Trophoblast cell (in vitro differentiated cells and primary cell): ENCODE results near the gene MC5R. TPM values are rescaled to one million over a fixed set of nuclear protein-coding genes. Genes with fewer than 3 reads are reported as not detected.

Experiments used
- DNase-seq, 2 donors: peaks; one replicate each; pipeline ENCODE4 v3.0.0-alpha.2; 2016
- H2AFZ ChIP-seq: 2 replicates; pipeline ENCODE4 v1.6.1; 2013; ENCODE audit warnings: low read length, moderate library complexity, mild to moderate bottlenecking; ENCODE audit not compliant: insufficient read depth, poor library complexity
- H2AK5ac ChIP-seq: 2 replicates; pipeline ENCODE4 v1.6.1; 2013; ENCODE audit warnings: mild to moderate bottlenecking, low read length
- H2BK120ac ChIP-seq: 2 replicates; pipeline ENCODE4 v1.6.1; 2013; ENCODE audit warnings: low read length, mild to moderate bottlenecking, moderate library complexity; ENCODE audit not compliant: insufficient read depth, poor library complexity
- H2BK12ac ChIP-seq: 2 replicates; pipeline ENCODE4 v1.6.1; 2013; ENCODE audit warnings: mild to moderate bottlenecking, low read length, moderate library complexity
- H2BK5ac ChIP-seq: 2 replicates; pipeline ENCODE4 v1.6.1; 2013; ENCODE audit warnings: low read length, low read depth, moderate library complexity, mild to moderate bottlenecking; ENCODE audit not compliant: poor library complexity
- H3K14ac ChIP-seq: 2 replicates; pipeline ENCODE4 v1.6.1; 2013; ENCODE audit warnings: mild to moderate bottlenecking, low read length
- H3K18ac ChIP-seq: 2 replicates; pipeline ENCODE4 v1.6.1; 2013; ENCODE audit warnings: mild to moderate bottlenecking, low read length
- H3K23ac ChIP-seq: 2 replicates; pipeline ENCODE4 v1.6.1; 2013; ENCODE audit warnings: low read length
- H3K27ac ChIP-seq: 2 replicates; pipeline ENCODE4 v1.5.1; 2013; ENCODE audit warnings: low read depth, mild to moderate bottlenecking, inconsistent platforms, low read length, moderate library complexity
- H3K27me3 ChIP-seq: 2 replicates; pipeline ENCODE4 v1.6.1; 2013; ENCODE audit warnings: inconsistent platforms, mild to moderate bottlenecking, low read length, moderate library complexity; ENCODE audit not compliant: insufficient read depth
- H3K36me3 ChIP-seq, 2 experiments: 1 replicate in 1 of 2; 2 replicates in 1 of 2; pipeline ENCODE4 v1.6.1; 2013; ENCODE audit warnings: low read length in 2 of 2, mild to moderate bottlenecking in 2 of 2, moderate library complexity in 1 of 2; ENCODE audit not compliant: insufficient read depth in 2 of 2, control insufficient read depth in 1 of 2
- H3K4ac ChIP-seq: 2 replicates; pipeline ENCODE4 v1.6.1; 2013; ENCODE audit warnings: low read depth, mild to moderate bottlenecking, low read length, moderate library complexity
- H3K4me1 ChIP-seq, 2 experiments: 1 replicate in 1 of 2; 2 replicates in 1 of 2; pipeline ENCODE4 v1.6.1; 2013; ENCODE audit warnings: low read length in 2 of 2, mild to moderate bottlenecking in 2 of 2, moderate library complexity in 1 of 2; ENCODE audit not compliant: insufficient read depth in 2 of 2, control insufficient read depth in 1 of 2
- H3K4me2 ChIP-seq: 2 replicates; pipeline ENCODE4 v1.6.1; 2013; ENCODE audit warnings: inconsistent platforms, mild to moderate bottlenecking, low read length, moderate library complexity
- H3K4me3 ChIP-seq: 2 replicates; pipeline ENCODE4 v1.5.1; 2013; ENCODE audit warnings: mild to moderate bottlenecking, low read depth, low read length, inconsistent platforms
- H3K79me1 ChIP-seq: one replicate; pipeline ENCODE4 v1.6.1; 2013; ENCODE audit warnings: low read length
- H3K79me2 ChIP-seq: 2 replicates; pipeline ENCODE4 v1.6.1; 2013; ENCODE audit warnings: low read length, mild to moderate bottlenecking; ENCODE audit not compliant: control insufficient read depth, insufficient read depth, poor library complexity
- H3K9ac ChIP-seq: 2 replicates; pipeline ENCODE4 v1.6.1; 2013; ENCODE audit warnings: mild to moderate bottlenecking, low read length
- H3K9me3 ChIP-seq: 2 replicates; pipeline ENCODE4 v1.6.1; 2013; ENCODE audit warnings: low read depth, mild to moderate bottlenecking, control low read depth, inconsistent platforms, low read length; ENCODE audit not compliant: insufficient read depth
- H4K12ac ChIP-seq: 2 replicates; pipeline ENCODE4 v1.6.1; 2013; ENCODE audit warnings: low read depth, mild to moderate bottlenecking, low read length, moderate library complexity
- H4K8ac ChIP-seq: 2 replicates; pipeline ENCODE4 v1.6.1; 2013; ENCODE audit warnings: low read depth, mild to moderate bottlenecking, low read length, moderate library complexity
- H4K91ac ChIP-seq: one replicate; pipeline ENCODE4 v1.6.1; 2013; ENCODE audit warnings: low read depth, mild to moderate bottlenecking, low read length, moderate library complexity
- WGBS: extraction: QIAGEN DNeasy Blood & Tissue Kit; methylation state at CpG from one replicate; pipeline ENCODE4 v1.1.7; 2013; ENCODE audit warnings: missing lambda C conversion rate; ENCODE audit not compliant: insufficient read length, insufficient coverage; ENCODE audit errors: extremely low coverage; 5-methylcytosine and 5-hydroxymethylcytosine counted together
- polyA plus RNA-seq: library from polyadenylated mRNA; stranded (reverse); fragments of 200-250 nt; gene quantifications from 2 replicates; pipeline ENCODE4 v1.2.3, GENCODE V29; 2013

MC5R gene
- polyA plus RNA-seq: not detected in 2 replicates

GRCh38 chr18:13823707-13824395 lies at the start of gene MC5R:
Gene MC5R (plus strand): TSS chr18:13824149. CDS start chr18:13825766, 1,617 bp downstream.
- Histone ChIP-seq H2BK120ac (no peak within 1 kb of the TSS), H4K12ac (no peak within 1 kb of the TSS), H4K8ac (no peak within 1 kb of the TSS), H2AFZ (no peak within 1 kb of the TSS), H3K4me3 (no peak within 1 kb of the TSS), H4K91ac (no peak within 1 kb of the TSS), H3K79me1 (no peaks in the 10 kb centered on the region), H3K14ac (no peak within 1 kb of the TSS), H3K4me1 (no peaks in the 10 kb centered on the region), H3K4me2 (peak within 1 kb of the TSS; percentile 81), H3K9ac (no peak within 1 kb of the TSS), H3K9me3 (peaks cover 3% of the 10 kb centered on the region), H3K4ac (no peak within 1 kb of the TSS), H3K18ac (no peak within 1 kb of the TSS), H3K79me2 (no peaks in the 10 kb centered on the region), H3K27me3 (peaks cover 2% of the 10 kb centered on the region), H2BK12ac (no peak within 1 kb of the TSS), H3K27ac (no peak within 1 kb of the TSS), H3K23ac (no peak within 1 kb of the TSS), H2BK5ac (no peak within 1 kb of the TSS), H2AK5ac (no peak within 1 kb of the TSS), H3K36me3 (no peaks in the 10 kb centered on the region)
- 100% methylated on average over 1 of the region's 54 CpGs for WGBS
- peak; percentile 30 to 68 for DNase-seq

- no peak overlapping the region for H2BK12ac ChIP-seq
- no peak overlapping the region for H2BK5ac ChIP-seq
- no peak overlapping the region for H4K8ac ChIP-seq
- H3K23ac ChIP-seq: no peak overlapping the region
- H3K27me3 ChIP-seq: no peaks in the 10 kb centered on the region
- no peak overlapping the region for H2BK120ac ChIP-seq
- no peak overlapping the region for H2AK5ac ChIP-seq
- no peak overlapping the region for H3K14ac ChIP-seq
- no peak overlapping the region for H4K12ac ChIP-seq
- H3K4ac ChIP-seq: no peak overlapping the region
- no peak for DNase-seq
- H3K27ac ChIP-seq: no peak overlapping the region
- H3K79me1 ChIP-seq: no peaks in the 10 kb centered on the region
- no peaks in the 10 kb centered on the region for H3K79me2 ChIP-seq
- H2AFZ ChIP-seq: no peak overlapping the region
- no peaks in the 10 kb centered on the region for H3K9me3 ChIP-seq
- H3K36me3 ChIP-seq: no peaks in the 10 kb centered on the region
- WGBS: no CpG with 5 or more reads among the region's 3 CpGs
- no peaks in the 10 kb centered on the region for H3K4me1 ChIP-seq
- H4K91ac ChIP-seq: no peak overlapping the region
- no peak overlapping the region for H3K18ac ChIP-seq
- no peak overlapping the region for H3K4me3 ChIP-seq
- H3K9ac ChIP-seq: no peak overlapping the region
- H3K4me2 ChIP-seq: no peak overlapping the region
Observed at GRCh38 chr18:13775058-13775457, 48.9 kb upstream of the MC5R start.

- Histone ChIP-seq H2BK120ac (no peak overlapping the region), H2BK5ac (no peak overlapping the region), H2AK5ac (no peak overlapping the region), H3K79me2 (no peaks in the 10 kb centered on the region), H4K8ac (no peak overlapping the region), H3K9ac (no peak overlapping the region), H3K36me3 (no peaks in the 10 kb centered on the region), H4K12ac (no peak overlapping the region), H3K27ac (no peak overlapping the region), H2BK12ac (no peak overlapping the region), H3K79me1 (no peaks in the 10 kb centered on the region), H3K4ac (no peak overlapping the region), H3K9me3 (no peaks in the 10 kb centered on the region), H3K4me1 (peaks cover under 1% of the 10 kb centered on the region in 2 experiments), H4K91ac (no peak overlapping the region), H3K27me3 (no peaks in the 10 kb centered on the region), H3K23ac (no peak overlapping the region), H3K18ac (no peak overlapping the region), H3K14ac (no peak overlapping the region), H3K4me3 (no peak overlapping the region), H2AFZ (no peak overlapping the region), H3K4me2 (no peak overlapping the region)
- no CpG with 5 or more reads among the region's 7 CpGs for WGBS
- DNase-seq: peak; percentile 80 to 86
Observed at GRCh38 chr18:13791181-13791580, 32.8 kb upstream of the MC5R start.

DNA sequence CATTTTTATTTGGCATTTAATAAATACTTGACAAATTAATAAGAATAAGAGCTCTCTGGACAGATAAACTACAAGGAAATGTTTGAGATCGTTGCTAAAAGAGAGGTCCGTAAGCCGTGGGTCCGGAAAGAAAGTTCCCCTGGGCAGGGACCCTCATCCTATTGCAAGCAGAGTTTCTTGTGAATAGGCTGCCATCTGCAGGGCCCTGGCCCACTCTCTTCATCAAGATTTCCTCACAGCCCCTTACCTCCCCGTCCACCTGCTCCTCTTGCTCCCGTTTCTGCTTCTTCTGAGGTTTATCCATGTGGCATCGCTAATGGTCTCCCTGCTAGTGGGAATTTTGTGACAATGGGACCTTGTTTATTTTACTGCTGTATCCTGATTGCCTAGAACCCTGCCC lies 30.1 kb upstream of the MC5R start:
- H4K12ac ChIP-seq: no peak overlapping the region
- no peaks in the 10 kb centered on the region for H3K9me3 ChIP-seq
- H3K27ac ChIP-seq: no peak overlapping the region
- WGBS: no CpG with 5 or more reads among the region's 7 CpGs
- no peaks in the 10 kb centered on the region for H3K79me2 ChIP-seq
- peaks cover 3% of the 10 kb centered on the region for H3K79me1 ChIP-seq
- H2BK5ac ChIP-seq: no peak overlapping the region
- no peak overlapping the region for H3K4me2 ChIP-seq
- H2BK120ac ChIP-seq: no peak overlapping the region
- H3K27me3 ChIP-seq: no peaks in the 10 kb centered on the region
- DNase-seq: no peak
- H3K4ac ChIP-seq: no peak overlapping the region
- no peak overlapping the region for H4K8ac ChIP-seq
- H2AFZ ChIP-seq: no peak overlapping the region
- no peaks in the 10 kb centered on the region for H3K36me3 ChIP-seq
- no peak overlapping the region for H3K9ac ChIP-seq
- H3K4me3 ChIP-seq: no peak overlapping the region
- H3K4me1 ChIP-seq: peaks cover 9 to 10% of the 10 kb centered on the region in 2 experiments
- no peak overlapping the region for H2BK12ac ChIP-seq
- no peak overlapping the region for H3K18ac ChIP-seq
- H2AK5ac ChIP-seq: no peak overlapping the region
- H3K23ac ChIP-seq: no peak overlapping the region
- no peak overlapping the region for H4K91ac ChIP-seq
- no peak overlapping the region for H3K14ac ChIP-seq
